ENCODE results near the gene SYNE1. TPM values are rescaled to one million over a fixed set of nuclear protein-coding genes. Genes with fewer than 3 reads are reported as not detected.

The SYNE1 gene
- total RNA-seq, 2 donors from 2014 or later = 135 to 160 TPM

DNA sequence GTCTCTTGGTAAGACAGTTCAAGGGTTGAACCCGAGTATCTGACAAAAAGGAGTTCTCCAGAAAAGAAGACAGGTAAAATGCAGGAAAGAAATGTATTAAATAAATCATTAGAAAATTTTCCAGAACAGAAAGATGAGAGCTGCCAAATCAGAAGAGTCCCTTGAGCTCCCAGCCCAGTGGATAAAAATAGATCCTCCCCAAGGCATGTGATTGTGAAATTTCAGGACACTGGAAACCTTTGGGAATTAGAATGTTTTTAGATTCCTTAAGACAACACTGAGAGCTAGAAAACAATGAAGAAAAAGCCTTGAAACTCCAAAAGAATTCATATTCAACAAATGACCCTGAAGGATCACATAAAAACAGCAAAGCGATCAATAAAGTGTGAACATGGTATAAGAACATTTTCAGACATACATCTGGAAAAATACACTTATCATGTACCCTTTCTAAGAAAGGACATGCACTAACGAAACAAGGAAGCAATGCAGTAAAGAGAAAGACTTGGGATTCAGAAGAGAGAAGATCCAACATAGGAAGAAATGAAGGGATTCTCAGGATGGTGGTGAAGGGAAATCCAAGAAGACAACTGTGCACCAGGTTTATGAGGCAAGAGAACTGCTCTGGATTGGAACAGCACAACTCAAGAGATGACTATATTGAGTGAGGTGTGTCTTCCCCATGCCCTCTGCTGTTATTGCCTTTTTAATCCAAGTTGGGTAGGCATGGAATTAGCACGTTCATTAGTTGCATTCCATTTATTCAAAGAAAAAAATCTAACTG is 390.4 kb downstream of the SYNE1 start:
- TF ChIP-seq, protein P1, sequence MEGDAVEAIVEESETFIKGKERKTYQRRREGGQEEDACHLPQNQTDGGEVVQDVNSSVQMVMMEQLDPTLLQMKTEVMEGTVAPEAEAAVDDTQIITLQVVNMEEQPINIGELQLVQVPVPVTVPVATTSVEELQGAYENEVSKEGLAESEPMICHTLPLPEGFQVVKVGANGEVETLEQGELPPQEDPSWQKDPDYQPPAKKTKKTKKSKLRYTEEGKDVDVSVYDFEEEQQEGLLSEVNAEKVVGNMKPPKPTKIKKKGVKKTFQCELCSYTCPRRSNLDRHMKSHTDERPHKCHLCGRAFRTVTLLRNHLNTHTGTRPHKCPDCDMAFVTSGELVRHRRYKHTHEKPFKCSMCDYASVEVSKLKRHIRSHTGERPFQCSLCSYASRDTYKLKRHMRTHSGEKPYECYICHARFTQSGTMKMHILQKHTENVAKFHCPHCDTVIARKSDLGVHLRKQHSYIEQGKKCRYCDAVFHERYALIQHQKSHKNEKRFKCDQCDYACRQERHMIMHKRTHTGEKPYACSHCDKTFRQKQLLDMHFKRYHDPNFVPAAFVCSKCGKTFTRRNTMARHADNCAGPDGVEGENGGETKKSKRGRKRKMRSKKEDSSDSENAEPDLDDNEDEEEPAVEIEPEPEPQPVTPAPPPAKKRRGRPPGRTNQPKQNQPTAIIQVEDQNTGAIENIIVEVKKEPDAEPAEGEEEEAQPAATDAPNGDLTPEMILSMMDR (IDR thresholded peaks at IDR 0.05) = no peak
- Histone ChIP-seq H3K4me1 (peaks cover 0 to 45% of the 10 kb centered on the region in 2 donors), H3K27ac (peak overlapping the region; percentile 68 to 73), H3K36me3 (peaks cover 33% of the 10 kb centered on the region), H3K27me3 (no peaks in the 10 kb centered on the region), H3K9me3 (no peaks in the 10 kb centered on the region), H3K4me3 (no peak overlapping the region)
- no peak for DNase-seq (ENCODE audit: low spot score)

DNA sequence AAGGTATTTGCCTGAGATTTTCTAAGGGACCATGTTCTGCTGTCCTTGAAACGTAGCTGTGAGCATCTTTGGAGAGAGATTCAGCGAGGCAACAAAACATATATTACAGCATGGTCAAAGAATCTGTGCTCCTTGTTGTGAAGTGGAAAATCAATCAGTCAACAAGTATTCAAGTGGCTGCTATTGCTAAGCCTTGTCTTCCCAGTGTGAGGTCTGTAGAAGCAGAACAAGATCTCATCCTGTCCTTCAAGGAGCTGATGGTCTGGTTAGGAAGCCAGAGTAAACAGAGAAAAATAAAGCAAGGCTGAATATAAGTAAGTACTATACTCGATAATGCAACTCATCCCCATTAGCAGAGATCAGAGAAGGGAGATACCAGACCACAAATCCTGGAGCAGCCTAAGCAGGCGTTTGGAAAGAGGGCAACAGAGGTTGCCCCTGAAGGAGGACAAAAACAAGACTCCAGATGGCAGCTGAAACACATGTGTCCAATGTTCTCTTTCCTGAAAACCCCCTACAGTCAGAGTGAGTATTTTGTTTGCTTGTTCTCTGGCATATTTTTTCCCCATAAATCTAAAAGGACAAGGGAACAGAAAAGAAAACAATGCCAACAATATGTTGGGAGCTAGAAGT is 392.0 kb downstream of the SYNE1 start:
- TF ChIP-seq, protein P1 (IDR thresholded peaks at IDR 0.05) = no peak
- Histone ChIP-seq H3K27ac (peak overlapping the region; percentile 68 to 73), H3K4me1 (peaks cover 0 to 45% of the 10 kb centered on the region in 2 donors), H3K9me3 (no peaks in the 10 kb centered on the region), H3K27me3 (no peaks in the 10 kb centered on the region), H3K4me3 (no peak overlapping the region), H3K36me3 (peaks cover 48% of the 10 kb centered on the region)
- no peak for DNase-seq (ENCODE audit: low spot score)

DNA sequence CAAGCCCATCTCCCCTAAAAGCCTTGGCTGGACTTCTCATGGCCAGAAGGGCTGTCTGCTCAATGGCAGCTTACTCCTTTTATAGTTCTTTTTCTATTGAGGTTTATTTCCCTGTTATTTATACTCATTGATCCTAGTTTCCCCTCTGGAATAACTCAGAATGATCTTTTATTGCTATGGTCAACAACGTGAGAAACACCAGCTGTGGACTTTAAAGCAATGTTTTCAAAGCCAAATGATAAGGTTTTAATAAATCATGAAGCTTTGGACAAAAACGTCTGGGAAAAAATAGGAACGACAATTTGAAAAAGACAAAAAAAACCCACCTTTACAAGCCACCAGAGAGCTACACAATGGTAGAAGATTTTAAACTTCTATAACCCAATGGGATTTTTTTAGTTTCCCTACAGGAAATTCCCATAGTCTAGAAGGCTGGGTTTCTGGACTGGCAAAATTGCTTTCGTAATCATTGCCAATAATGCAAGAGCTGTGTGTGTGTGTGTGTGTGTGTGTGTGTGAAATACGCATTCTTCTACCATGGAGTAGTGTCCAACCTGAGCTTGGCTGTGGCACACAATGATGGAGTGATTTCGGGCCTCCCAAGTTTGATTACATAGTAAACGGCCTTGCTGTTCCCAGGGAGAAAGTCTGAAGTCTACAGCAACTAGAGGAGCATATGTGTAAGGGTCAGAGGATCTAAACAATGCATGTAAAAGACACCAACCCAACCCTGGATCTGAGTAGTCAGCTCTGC is 396.0 kb downstream of the SYNE1 start:
- TF ChIP-seq, protein P1 (IDR thresholded peaks at IDR 0.05) = no peak
- Histone ChIP-seq H3K27me3 (no peaks in the 10 kb centered on the region), H3K4me1 (peaks cover 0 to 26% of the 10 kb centered on the region in 2 donors), H3K27ac (no peak overlapping the region), H3K4me3 (no peak overlapping the region), H3K36me3 (peaks cover 71% of the 10 kb centered on the region), H3K9me3 (no peaks in the 10 kb centered on the region)
- no peak for DNase-seq (ENCODE audit: low spot score)

DNA sequence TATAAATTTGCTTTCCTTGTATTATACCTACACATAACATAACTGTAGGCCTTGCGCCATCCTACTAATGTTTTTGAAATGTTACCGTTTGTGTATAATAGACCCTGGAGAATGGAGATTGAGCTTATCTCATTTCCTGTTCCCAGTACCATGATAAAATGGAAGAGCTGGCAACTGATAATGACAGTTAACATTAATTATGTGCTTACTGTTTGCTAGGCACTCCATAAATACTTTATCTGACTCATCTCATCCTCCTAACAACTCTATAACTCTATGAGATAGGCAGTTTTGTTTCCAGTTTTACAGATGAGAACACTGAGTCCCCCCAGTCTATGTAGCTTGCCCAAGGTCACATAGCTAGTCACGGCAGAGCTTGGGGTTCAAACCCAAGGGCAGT is 396.7 kb downstream of the SYNE1 start:
- TF ChIP-seq, protein P1 (IDR thresholded peaks at IDR 0.05) = no peak
- no peak for DNase-seq (ENCODE audit: low spot score)
- Histone ChIP-seq H3K4me1 (peaks cover 0 to 18% of the 10 kb centered on the region in 2 donors), H3K9me3 (no peaks in the 10 kb centered on the region), H3K27me3 (no peaks in the 10 kb centered on the region), H3K27ac (no peak overlapping the region), H3K36me3 (peaks cover 79% of the 10 kb centered on the region), H3K4me3 (no peak overlapping the region)

DNA sequence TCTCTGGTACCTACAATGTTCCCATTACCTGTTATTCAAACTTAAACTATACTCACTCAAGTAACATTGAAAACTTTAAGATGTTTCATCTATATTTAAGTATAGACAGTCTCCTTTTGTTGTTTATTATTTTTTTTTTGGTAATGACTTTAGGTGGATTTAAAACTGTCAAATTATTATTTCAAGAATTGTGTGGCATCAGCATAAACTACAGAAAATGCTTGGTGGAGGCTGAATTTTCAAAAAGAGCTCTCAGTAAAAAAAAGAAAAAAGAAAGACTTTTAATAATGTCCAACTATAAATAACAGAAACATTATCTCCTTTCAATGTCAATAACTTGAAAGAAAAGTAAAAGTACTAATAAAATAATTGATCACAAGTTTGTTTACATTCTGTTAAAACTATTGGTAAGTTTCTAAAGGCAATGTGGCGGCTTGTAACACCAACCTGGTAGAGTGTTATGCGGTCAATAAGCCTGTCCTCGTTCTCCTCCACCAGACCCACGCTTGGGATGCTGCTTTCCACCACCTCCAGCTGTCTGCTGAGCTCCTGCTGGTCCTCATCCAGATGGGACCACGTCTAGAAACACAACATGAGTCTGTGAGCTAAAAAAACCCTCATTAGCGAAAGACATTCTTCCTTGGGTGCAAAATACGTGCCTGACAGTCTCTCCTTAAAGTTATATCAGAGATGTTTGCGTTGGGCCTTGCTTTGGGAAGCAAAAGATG is 400.6 kb downstream of the SYNE1 start:
- H3K9me3 ChIP-seq = no peaks in the 10 kb centered on the region
- H3K36me3 ChIP-seq = peaks cover 82% of the 10 kb centered on the region
- H3K4me1 ChIP-seq = peaks cover 0 to 19% of the 10 kb centered on the region in 2 donors
- TF ChIP-seq, protein P1 (IDR thresholded peaks at IDR 0.05) = no peak
- no peak overlapping the region for H3K27ac ChIP-seq
- H3K4me3 ChIP-seq = no peak overlapping the region
- no peak for DNase-seq (ENCODE audit: low spot score)
- no peaks in the 10 kb centered on the region for H3K27me3 ChIP-seq

All from right atrium auricular region (tissue), 2 donors.